ENCODE data around the gene MGA.

Gene MGA

GRCh38 chr15:41782371-41783282 lies 122.4 kb downstream of the MGA start:
- no peak for DNase-seq (ENCODE audit: low read depth)

GRCh38 chr15:41783296-41783695 lies 123.1 kb downstream of the MGA start:
- no peak for DNase-seq (ENCODE audit: low read depth)

GRCh38 chr15:41788262-41788661 lies 128.1 kb downstream of the MGA start:
- DNase-seq (ENCODE audit: low read depth), result no peak

- no peak for DNase-seq (ENCODE audit: low read depth)
Measured at GRCh38 chr15:41789236-41789635, 129.0 kb downstream of the MGA start.

GRCh38 chr15:41789662-41790061 lies 129.5 kb downstream of the MGA start:
- no peak for DNase-seq (ENCODE audit: low read depth)

- no peak for DNase-seq (ENCODE audit: low read depth)
Measured at GRCh38 chr15:41790169-41790568, 130.0 kb downstream of the MGA start.

GRCh38 chr15:41790756-41791546 lies 130.7 kb downstream of the MGA start:
- peak; percentile 55 for DNase-seq (ENCODE audit: low read depth)

GRCh38 chr15:41791547-41791937 lies 131.3 kb downstream of the MGA start:
- no peak for DNase-seq (ENCODE audit: low read depth)

- DNase-seq (ENCODE audit: low read depth), result no peak
Measured at GRCh38 chr15:41792000-41792637, 131.9 kb downstream of the MGA start.

GRCh38 chr15:41794081-41794480 lies 133.9 kb downstream of the MGA start:
- no peak for DNase-seq (ENCODE audit: low read depth)

- peak; percentile 87 for DNase-seq (ENCODE audit: low read depth)
Measured at GRCh38 chr15:41795996-41796856, 136.0 kb downstream of the MGA start.

GRCh38 chr15:41797201-41797944 lies 137.2 kb downstream of the MGA start:
- DNase-seq (ENCODE audit: low read depth), result no peak

- DNase-seq (ENCODE audit: low read depth), result no peak
Measured at GRCh38 chr15:41798607-41799487, 138.6 kb downstream of the MGA start.

- DNase-seq (ENCODE audit: low read depth), result no peak
Measured at GRCh38 chr15:41799488-41799805, 139.2 kb downstream of the MGA start.

- DNase-seq (ENCODE audit: low read depth), result no peak
Measured at GRCh38 chr15:41801185-41801584, 141.0 kb downstream of the MGA start.

GRCh38 chr15:41801850-41802455 lies 141.7 kb downstream of the MGA start:
- no peak for DNase-seq (ENCODE audit: low read depth)

GRCh38 chr15:41804361-41804760 lies 144.2 kb downstream of the MGA start:
- no peak for DNase-seq (ENCODE audit: low read depth)

GRCh38 chr15:41804916-41805666 lies 144.9 kb downstream of the MGA start:
- no peak for DNase-seq (ENCODE audit: low read depth)

- DNase-seq (ENCODE audit: low read depth), result no peak
Measured at GRCh38 chr15:41805711-41806110, 145.5 kb downstream of the MGA start.
